Stimulated activated memory B cell treated with anti-CD40 and anti-IgM and Interleukin-4, amounts not matched to agents 10 μg/mL and 1 μg/mL and 100 μg/mL, for 72 hours (primary cell): Measurements from ENCODE around the gene MED10.

Experiments
- ATAC-seq: fragments of 150-1000 bp; cut with Tn5 transposase; 2 replicates; pipeline ENCODE4 v1.10.0; 2021
- H3K27ac Mint-ChIP-seq: one replicate; pipeline ENCODE4 v1.8.0; 2022; ENCODE audit warnings: mild to moderate bottlenecking, mixed read lengths
- H3K27me3 Mint-ChIP-seq: one replicate; pipeline ENCODE4 v1.8.0; 2022; ENCODE audit warnings: mixed read lengths
- H3K36me3 Mint-ChIP-seq: one replicate; pipeline ENCODE4 v1.8.0; 2022; ENCODE audit warnings: mixed read lengths
- H3K4me1 Mint-ChIP-seq: one replicate; pipeline ENCODE4 v1.8.0; 2022; ENCODE audit warnings: mixed read lengths
- H3K4me3 Mint-ChIP-seq: one replicate; pipeline ENCODE4 v1.8.0; 2022; ENCODE audit warnings: mild to moderate bottlenecking, moderate library complexity, mixed read lengths
- H3K9me3 Mint-ChIP-seq: one replicate; pipeline ENCODE4 v1.8.0; 2022; ENCODE audit warnings: mixed read lengths

Gene MED10

DNA sequence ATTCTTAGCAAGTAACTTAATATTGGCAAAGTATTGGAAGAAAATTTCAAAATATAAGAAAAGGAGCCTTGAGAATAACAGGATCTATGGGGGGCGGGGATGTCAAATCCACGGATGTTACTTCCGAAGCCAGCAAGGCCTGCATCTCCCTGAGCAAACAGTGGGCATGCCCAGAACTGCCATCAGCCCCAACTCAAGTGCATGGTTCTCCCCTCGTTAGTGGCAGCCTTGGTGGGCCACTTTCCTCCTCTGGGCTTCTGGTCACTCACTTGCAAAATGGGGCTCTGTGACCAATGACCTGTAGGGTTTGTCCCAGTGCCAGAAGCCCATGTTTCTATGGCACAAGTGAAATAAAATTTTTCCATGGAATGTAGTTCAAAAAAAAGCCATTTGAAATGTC is 27.2 kb upstream of the MED10 start:
- Mint-ChIP-seq H3K9me3 (no peaks in the 10 kb centered on the region), H3K4me3 (no peak overlapping the region), H3K27me3 (peaks cover 44% of the 10 kb centered on the region), H3K36me3 (no peaks in the 10 kb centered on the region), H3K4me1 (no peaks in the 10 kb centered on the region), H3K27ac (no peak overlapping the region)
- no peak for ATAC-seq

- H3K9me3 Mint-ChIP-seq: no peaks in the 10 kb centered on the region
- H3K4me3 Mint-ChIP-seq: no peak overlapping the region
- ATAC-seq: no peak
- no peak overlapping the region for H3K27ac Mint-ChIP-seq
- H3K36me3 Mint-ChIP-seq: no peaks in the 10 kb centered on the region
- H3K4me1 Mint-ChIP-seq: no peaks in the 10 kb centered on the region
- peaks cover 38% of the 10 kb centered on the region for H3K27me3 Mint-ChIP-seq
These were observed 25.8 kb upstream of the MED10 start for GRCh38 chr5:6404129-6404528.

GRCh38 chr5:6403416-6403815 is 25.1 kb upstream of the MED10 start:
- Mint-ChIP-seq H3K4me3 (no peak overlapping the region), H3K36me3 (no peaks in the 10 kb centered on the region), H3K9me3 (no peaks in the 10 kb centered on the region), H3K4me1 (no peaks in the 10 kb centered on the region), H3K27me3 (peaks cover 31% of the 10 kb centered on the region), H3K27ac (no peak overlapping the region)
- ATAC-seq: no peak

- no peak for ATAC-seq
- Mint-ChIP-seq H3K27ac (no peak overlapping the region), H3K4me3 (no peak overlapping the region), H3K27me3 (peaks cover 31% of the 10 kb centered on the region), H3K4me1 (no peaks in the 10 kb centered on the region), H3K36me3 (no peaks in the 10 kb centered on the region), H3K9me3 (peaks cover under 1% of the 10 kb centered on the region)
These were observed 24.6 kb upstream of the MED10 start for GRCh38 chr5:6402939-6403338.

DNA sequence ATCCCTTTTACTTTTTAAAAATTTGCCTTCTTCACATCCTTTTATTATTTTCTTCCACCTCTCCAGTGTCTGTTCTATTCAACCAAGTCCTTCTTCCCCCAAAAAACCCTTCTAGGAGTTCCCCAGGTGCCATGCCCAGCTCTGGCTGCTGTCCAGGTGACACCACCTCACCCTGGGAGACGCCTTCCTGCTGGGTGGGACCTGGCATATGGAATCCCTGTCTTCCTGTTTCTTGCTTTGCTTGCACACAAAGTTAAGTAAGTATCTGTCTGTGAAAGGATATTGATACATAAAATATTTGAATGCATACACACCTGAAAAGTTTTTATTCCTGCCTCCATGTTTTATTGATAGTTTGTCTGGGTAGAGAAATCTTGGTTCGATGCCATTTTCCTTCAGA is 23.1 kb upstream of the MED10 start:
- Mint-ChIP-seq H3K4me3 (no peak overlapping the region), H3K4me1 (no peaks in the 10 kb centered on the region), H3K27me3 (peaks cover 42% of the 10 kb centered on the region), H3K9me3 (peaks cover 3% of the 10 kb centered on the region), H3K36me3 (no peaks in the 10 kb centered on the region), H3K27ac (no peak overlapping the region)
- no peak for ATAC-seq

DNA sequence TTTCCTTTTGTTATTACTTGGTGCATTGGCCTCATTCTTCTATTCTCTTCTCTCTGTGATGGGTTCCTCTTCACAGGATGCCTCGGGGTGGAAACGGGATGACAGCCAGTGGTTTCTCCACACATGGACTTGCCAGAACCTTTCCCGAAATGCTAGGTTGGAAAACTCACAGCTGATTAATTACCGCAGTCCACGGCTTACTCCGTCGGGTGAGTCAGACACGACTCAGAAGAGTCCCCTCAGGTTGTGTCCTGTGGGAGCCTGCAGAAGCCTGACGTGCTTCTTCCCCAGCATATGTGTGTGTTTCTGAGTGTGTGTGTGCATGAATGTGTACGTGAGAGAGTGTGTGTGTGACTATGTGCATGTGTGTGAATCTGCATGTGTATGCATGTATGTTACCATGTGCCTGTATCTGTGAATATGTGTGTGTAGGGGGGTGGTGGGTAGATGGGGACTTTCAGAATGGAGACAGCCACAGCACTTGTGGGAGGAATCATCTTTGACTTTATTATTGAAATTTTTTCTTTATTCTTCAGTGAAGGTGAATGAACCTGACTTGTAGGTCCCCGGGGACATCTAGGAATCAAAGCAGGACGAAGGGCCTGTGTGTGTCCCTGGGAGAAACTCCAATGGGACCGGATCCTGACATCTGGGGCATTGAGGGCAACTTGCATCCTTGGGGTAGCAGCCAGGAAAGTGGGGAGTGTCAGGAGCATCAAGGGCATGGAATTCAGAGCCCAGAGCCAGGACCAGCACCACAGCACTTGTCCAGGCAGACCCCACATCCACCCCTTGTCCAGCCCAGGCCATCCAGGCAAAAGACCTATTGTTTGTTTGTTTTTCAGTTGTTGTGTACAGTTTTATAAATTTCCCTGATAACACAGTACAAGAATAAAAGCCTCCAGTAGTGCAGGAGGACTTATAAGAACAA is 21.9 kb upstream of the MED10 start:
- peaks cover 3% of the 10 kb centered on the region for H3K9me3 Mint-ChIP-seq
- no peak overlapping the region for H3K4me3 Mint-ChIP-seq
- H3K27ac Mint-ChIP-seq: no peak overlapping the region
- H3K4me1 Mint-ChIP-seq: no peaks in the 10 kb centered on the region
- peaks cover 51% of the 10 kb centered on the region for H3K27me3 Mint-ChIP-seq
- H3K36me3 Mint-ChIP-seq: no peaks in the 10 kb centered on the region
- ATAC-seq: no peak

DNA sequence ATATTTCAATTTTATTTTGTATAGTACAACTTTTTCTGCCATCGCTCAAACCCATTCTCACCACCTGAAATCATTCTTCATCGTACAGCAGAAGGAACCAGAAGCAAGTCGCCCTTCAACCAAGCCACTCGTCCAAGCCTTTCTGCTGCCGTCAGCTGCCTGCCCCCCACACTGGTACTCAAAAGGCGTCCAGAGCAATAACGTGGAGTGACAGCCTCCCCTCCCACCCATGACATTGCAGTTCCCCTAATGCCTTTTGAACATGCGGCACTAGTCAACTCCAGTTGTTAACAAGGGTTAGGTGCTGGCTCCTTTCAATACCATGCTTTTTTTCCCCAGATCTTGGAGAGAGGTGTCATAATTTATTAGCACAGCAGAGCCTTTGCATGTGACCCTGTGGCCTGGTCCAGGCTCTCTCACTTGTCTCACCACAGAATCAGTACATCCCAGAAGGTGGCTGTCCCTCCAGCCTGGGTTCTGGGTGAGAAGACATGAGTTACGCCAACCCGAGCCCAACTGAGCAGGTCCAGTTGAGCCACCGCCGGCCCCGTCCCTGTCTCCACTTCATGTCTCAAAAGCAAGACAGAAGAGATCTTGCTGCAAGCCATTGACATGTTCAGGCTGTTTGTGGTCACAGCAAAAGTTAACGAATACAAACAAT is 20.4 kb upstream of the MED10 start:
- Mint-ChIP-seq H3K27me3 (peaks cover 51% of the 10 kb centered on the region), H3K27ac (no peak overlapping the region), H3K9me3 (peaks cover 3% of the 10 kb centered on the region), H3K4me1 (peaks cover 2% of the 10 kb centered on the region), H3K36me3 (no peaks in the 10 kb centered on the region), H3K4me3 (no peak overlapping the region)
- ATAC-seq: no peak

DNA sequence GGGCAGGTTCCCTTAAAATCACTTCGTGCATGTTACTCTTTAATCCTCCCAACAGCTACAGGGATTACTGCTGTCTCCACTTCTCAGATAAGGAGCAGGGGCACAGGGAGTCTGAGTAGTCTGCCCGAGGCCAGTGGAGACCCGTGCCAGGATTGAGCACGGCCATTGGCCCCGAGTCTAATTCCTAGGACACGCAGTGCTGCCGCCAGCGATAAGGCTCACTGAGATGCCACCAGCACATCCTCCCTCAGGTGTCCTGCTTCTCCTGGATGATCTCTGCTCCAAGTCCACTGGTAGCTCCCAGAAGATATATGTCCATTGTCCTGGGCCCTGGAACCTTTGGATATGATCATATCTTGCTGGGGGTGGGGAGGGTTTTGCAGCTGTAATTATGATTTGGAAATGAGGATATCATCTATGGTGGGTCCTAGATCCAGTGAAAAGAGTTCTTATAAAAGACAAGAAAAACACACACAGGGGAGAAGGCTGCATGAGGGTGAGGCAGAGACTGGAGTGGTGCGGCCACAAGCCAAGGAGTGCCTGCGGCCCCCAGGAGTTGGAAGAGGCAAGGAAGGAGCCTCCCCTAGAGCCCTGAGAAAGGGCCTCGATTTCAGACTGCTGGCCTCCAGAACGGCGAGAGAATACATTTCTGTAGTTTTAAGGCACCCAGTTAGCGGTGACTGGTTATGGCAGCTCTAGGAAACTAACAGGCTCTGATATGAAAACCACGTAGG is 19.4 kb upstream of the MED10 start:
- Mint-ChIP-seq H3K4me1 (peaks cover 7% of the 10 kb centered on the region), H3K4me3 (no peak overlapping the region), H3K36me3 (no peaks in the 10 kb centered on the region), H3K9me3 (peaks cover 3% of the 10 kb centered on the region), H3K27me3 (peaks cover 43% of the 10 kb centered on the region), H3K27ac (no peak overlapping the region)
- ATAC-seq: no peak

GRCh38 chr5:6396836-6397535 is 18.6 kb upstream of the MED10 start:
- no peak overlapping the region for H3K4me3 Mint-ChIP-seq
- H3K27ac Mint-ChIP-seq: no peak overlapping the region
- no peak for ATAC-seq
- H3K36me3 Mint-ChIP-seq: no peaks in the 10 kb centered on the region
- peaks cover 36% of the 10 kb centered on the region for H3K27me3 Mint-ChIP-seq
- peaks cover 3% of the 10 kb centered on the region for H3K9me3 Mint-ChIP-seq
- peaks cover 7% of the 10 kb centered on the region for H3K4me1 Mint-ChIP-seq

DNA sequence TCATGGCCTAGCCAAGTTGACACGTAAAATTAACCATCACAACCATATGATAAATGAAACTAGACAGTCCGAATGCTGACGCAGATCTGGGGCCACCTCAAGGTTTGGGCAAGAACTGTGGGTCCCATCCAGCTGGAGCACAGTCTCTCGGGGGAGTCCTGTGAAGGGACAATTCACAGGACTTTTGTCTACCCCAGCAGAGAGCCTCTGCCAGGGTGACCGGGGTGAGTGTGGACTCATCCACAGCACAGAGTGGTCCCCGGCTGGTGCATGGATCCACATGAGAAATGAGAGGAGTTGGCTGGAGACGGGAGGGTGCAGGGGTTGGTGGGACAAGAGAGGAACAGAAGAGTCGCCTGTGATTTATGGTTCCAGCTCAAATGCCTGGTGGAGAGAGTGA is 17.7 kb upstream of the MED10 start:
- Mint-ChIP-seq H3K4me1 (peaks cover 7% of the 10 kb centered on the region), H3K4me3 (no peak overlapping the region), H3K36me3 (peaks cover under 1% of the 10 kb centered on the region), H3K27ac (no peak overlapping the region), H3K9me3 (peaks cover 3% of the 10 kb centered on the region), H3K27me3 (peaks cover 28% of the 10 kb centered on the region)
- ATAC-seq: no peak

DNA sequence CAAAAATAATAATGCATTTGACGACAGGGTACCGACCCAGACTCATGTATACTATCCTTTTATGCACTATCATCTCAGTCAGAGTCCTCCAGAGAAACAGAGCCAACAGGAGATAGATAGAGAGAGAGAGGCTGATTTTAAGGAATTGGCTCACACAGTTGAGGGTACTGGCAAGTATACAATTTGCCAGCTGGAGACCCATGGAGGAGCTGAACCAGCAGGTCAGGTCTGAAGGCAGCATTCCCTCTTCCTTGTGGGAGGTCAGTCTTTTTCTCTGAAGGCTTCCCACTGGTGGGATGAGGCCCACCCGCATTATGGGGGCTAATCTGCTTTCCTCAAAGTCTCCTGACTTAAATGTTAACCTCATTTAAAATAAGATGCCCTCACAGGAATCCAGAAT is 17.3 kb upstream of the MED10 start:
- peaks cover 7% of the 10 kb centered on the region for H3K4me1 Mint-ChIP-seq
- no peak overlapping the region for H3K27ac Mint-ChIP-seq
- H3K9me3 Mint-ChIP-seq: peaks cover 3% of the 10 kb centered on the region
- H3K27me3 Mint-ChIP-seq: peaks cover 29% of the 10 kb centered on the region
- no peak overlapping the region for H3K4me3 Mint-ChIP-seq
- H3K36me3 Mint-ChIP-seq: peaks cover 5% of the 10 kb centered on the region
- no peak for ATAC-seq

DNA sequence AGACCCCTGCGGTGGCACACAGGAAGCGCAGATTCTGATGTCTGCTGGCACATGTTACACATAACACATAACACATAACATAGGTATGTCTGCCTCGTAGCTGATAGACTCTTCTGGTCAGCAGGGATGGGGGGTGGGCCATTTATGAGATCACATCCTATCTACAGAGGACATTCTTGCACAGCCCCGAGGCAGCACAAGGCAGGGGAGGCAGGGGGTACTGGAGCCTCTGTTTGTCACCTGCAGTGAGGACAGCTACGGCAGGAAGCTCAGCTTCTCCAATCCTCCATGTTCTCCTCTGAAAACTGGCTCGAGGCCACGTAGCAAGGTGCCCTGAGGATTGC is 16.7 kb upstream of the MED10 start:
- Mint-ChIP-seq H3K27me3 (peaks cover 35% of the 10 kb centered on the region), H3K4me1 (peaks cover 7% of the 10 kb centered on the region)

DNA sequence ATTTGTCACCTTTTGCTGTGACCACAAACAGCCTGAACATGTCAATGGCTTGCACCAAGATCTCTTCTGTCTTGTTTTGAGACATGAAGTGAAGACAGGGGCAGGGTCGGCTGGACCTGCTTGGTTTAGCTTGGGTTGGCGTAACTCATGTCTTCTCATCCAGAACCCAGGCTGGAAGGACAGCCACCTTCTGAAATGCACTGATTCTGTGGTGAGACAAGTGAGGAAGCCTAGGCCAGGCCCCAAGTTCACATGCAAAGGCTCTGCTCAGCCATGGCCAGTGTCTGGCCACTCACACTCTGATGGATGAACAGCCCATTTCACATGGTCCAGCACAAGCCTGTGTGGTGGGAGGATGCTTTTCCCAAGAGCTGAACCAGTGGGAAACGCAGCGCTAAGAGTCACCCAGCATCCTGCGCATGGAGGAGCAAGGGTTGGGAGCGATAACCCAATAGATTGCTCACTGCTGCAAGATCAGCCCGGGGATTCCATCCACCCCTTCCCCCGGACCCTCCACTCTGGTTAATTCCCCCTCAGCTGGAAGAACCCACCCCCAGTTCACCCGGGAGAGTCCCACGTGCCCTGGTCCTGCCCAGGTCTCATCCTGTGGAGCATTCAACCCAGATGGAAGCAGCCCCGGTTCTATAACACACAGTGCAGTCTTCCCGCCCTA is 16.2 kb upstream of the MED10 start:
- H3K4me3 Mint-ChIP-seq: no peak overlapping the region
- H3K9me3 Mint-ChIP-seq: peaks cover 3% of the 10 kb centered on the region
- peaks cover 7% of the 10 kb centered on the region for H3K4me1 Mint-ChIP-seq
- H3K36me3 Mint-ChIP-seq: peaks cover 7% of the 10 kb centered on the region
- no peak for ATAC-seq
- H3K27me3 Mint-ChIP-seq: peaks cover 40% of the 10 kb centered on the region
- no peak overlapping the region for H3K27ac Mint-ChIP-seq

More for the DNA sequence above, 16.7 kb upstream of the MED10 start:
- Mint-ChIP-seq H3K36me3 (peaks cover 7% of the 10 kb centered on the region), H3K27ac (no peak overlapping the region), H3K9me3 (peaks cover 3% of the 10 kb centered on the region), H3K4me3 (no peak overlapping the region)
- no peak for ATAC-seq

DNA sequence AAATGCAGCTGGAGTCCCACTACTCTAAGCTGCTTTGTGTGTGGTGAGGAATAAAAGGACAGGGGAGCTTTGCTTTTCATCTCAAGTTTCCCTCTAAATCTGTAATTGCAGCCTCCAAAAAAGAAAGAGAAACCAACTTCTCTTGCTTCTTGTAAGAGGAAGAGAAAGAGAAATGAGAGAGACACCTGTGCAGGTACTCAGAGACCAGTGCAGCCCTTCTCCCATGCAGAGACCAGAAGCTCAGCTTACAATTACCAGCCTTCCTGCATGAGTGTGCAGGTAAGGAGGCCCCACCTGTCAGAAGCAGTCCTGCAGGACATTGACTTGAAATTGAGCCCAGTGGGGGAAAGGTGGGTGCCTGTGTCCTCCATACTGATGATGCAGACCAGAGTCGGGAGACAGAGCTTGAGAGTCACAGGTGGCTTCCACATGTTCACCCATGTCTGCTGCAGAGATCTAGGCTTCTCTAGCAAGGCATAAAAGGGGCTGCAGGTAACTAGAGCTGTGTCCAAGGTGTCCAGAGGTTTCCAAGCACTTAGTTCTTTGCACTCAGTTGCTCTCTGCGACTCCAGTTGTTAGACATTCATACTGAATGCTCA is 15.3 kb upstream of the MED10 start:
- no peak overlapping the region for H3K27ac Mint-ChIP-seq
- H3K36me3 Mint-ChIP-seq: peaks cover 7% of the 10 kb centered on the region
- H3K9me3 Mint-ChIP-seq: peaks cover 3% of the 10 kb centered on the region
- H3K4me1 Mint-ChIP-seq: peaks cover 7% of the 10 kb centered on the region
- peaks cover 48% of the 10 kb centered on the region for H3K27me3 Mint-ChIP-seq
- H3K4me3 Mint-ChIP-seq: no peak overlapping the region
- no peak for ATAC-seq
